ENCODE measurements around the gene SCG3.

Gene SCG3

DNA sequence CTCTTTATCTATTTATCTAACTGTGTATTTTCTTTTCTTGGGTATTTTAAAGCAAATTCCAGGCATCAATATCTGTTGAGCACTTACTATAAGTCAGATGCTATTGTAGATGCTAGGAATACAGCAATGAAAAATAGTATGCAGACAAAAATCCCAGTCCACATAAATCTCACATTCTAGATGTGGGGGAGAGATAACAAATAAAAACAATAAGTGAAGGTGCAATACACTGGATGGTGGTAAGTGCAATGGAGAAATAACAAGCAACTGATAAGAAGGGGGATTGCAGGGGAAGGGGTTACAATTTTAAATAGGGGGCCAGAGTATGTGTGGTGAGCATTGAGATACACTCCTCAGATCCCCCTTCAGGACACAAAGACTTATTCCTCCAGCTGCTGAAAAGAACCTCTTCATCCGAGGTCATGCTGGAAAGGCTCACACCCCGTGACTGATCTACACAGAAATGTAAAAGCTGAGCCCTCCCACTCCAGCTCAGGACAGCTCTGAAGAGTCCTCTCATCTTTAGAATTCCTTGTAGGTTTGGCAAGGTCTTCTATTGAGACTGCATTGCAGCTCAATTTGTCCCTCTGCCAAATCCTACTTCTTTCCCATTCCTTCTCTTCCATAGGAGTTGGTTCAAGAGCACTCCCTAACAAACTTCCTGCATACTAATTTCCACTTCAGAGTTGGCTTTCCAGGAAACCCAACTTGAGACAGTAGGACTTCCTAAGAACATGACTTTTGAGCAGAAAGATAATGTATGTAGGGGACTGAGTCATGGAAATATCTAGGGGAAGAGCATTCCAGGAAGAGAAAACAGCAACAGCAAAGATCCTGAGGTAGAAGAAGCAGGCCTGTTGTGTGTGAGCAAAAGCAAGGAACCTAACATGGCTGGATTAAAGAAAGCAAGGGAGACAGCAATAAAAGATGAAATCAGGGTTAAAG lies 8.1 kb upstream of the SCG3 start:
- no peak for DNase-seq (ENCODE audit: low spot score)
- no peak overlapping the region for H3K27ac ChIP-seq (replicated peaks; ENCODE audit: low read length)
- no peak overlapping the region for H3K4me3 ChIP-seq (ENCODE audit: low read length in 2 of 2)
- H3K79me1 ChIP-seq (ENCODE audit: low read depth, low read length) = no peaks in the 10 kb centered on the region
- H3K14ac ChIP-seq (ENCODE audit: low read length) = no peak overlapping the region
- H4K8ac ChIP-seq (ENCODE audit: low read depth, low read length) = no peak overlapping the region
- no CpG with 5 or more reads among the region's 2 CpGs for WGBS, 2 donors (ENCODE audit: extremely low coverage in 2 of 2, insufficient read length in 2 of 2, insufficient replicate concordance in 1 of 2)
- no peak overlapping the region for H3K4ac ChIP-seq (ENCODE audit: low read length)
- no peaks in the 10 kb centered on the region for H3K9me3 ChIP-seq (replicated peaks in 1 of 2; ENCODE audit: control insufficient read depth in 2 of 2, insufficient read depth in 1 of 2, low read depth in 1 of 2, low read length in 2 of 2)
- no peak overlapping the region for H2BK15ac ChIP-seq (ENCODE audit: low read length)
- peaks cover 2% of the 10 kb centered on the region in 2 donors for H3K4me1 ChIP-seq (ENCODE audit: control insufficient read depth in 2 of 2, insufficient read depth in 1 of 2, low read depth in 1 of 2, low read length in 2 of 2)
- H2AFZ ChIP-seq (ENCODE audit: low read length) = no peak overlapping the region
- H2BK5ac ChIP-seq (ENCODE audit: low read length) = no peak overlapping the region
- H3K27me3 ChIP-seq (ENCODE audit: control insufficient read depth in 3 of 3, insufficient read depth in 3 of 3, low read depth in 1 of 3, low read length in 3 of 3) = peaks cover 0 to 8% (median 0%) of the 10 kb centered on the region in 3 experiments
- no peak overlapping the region for H3K23ac ChIP-seq (ENCODE audit: low read depth, low read length, poor library complexity)
- no peaks in the 10 kb centered on the region for H3K36me3 ChIP-seq (replicated peaks in 1 of 2; ENCODE audit: control insufficient read depth in 2 of 2, insufficient read depth in 2 of 2, low read length in 2 of 2)
- no peak overlapping the region for H2AK5ac ChIP-seq (ENCODE audit: low read depth, low read length)
- no peak overlapping the region for H3K4me2 ChIP-seq (ENCODE audit: insufficient read depth, low read length, poor library complexity, severe bottlenecking)
- H2BK120ac ChIP-seq (ENCODE audit: low read depth, low read length) = no peak overlapping the region
- H2BK12ac ChIP-seq (ENCODE audit: low read length) = no peak overlapping the region
- H3K9ac ChIP-seq (ENCODE audit: low read depth, low read length, poor library complexity) = no peak overlapping the region
- H4K91ac ChIP-seq (ENCODE audit: low read depth, low read length, poor library complexity) = no peak overlapping the region
- no peak overlapping the region for H3K18ac ChIP-seq (ENCODE audit: low read length)

DNA sequence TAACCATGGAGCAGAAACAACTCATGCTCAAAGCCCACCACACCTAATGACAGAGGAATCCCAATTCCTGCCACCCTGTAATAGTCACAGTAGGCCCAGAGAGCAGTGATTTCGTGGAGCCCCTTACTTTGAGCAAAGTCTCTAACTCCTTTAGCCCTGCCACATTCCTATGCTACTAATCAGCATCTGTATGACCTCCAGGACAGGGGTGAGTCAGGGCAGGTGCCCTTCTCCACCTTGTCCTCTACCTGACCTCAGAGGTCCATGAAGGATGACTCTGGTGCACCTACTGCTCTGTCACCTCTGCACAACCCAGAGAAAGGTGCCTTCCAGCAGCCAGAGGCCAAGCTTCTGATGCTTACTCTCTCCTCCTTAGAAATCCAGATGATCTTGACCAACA lies 6.1 kb upstream of the SCG3 start:
- H2BK120ac ChIP-seq (ENCODE audit: low read depth, low read length) = no peak overlapping the region
- H3K4me3 ChIP-seq (ENCODE audit: low read length in 2 of 2) = peak overlapping the region in 1 of 2 donors; percentile 52
- DNase-seq (ENCODE audit: low spot score) = no peak
- peaks cover 0 to 8% (median 0%) of the 10 kb centered on the region in 3 experiments for H3K27me3 ChIP-seq (ENCODE audit: control insufficient read depth in 3 of 3, insufficient read depth in 3 of 3, low read depth in 1 of 3, low read length in 3 of 3)
- H3K9me3 ChIP-seq (replicated peaks in 1 of 2; ENCODE audit: control insufficient read depth in 2 of 2, insufficient read depth in 1 of 2, low read depth in 1 of 2, low read length in 2 of 2) = no peaks in the 10 kb centered on the region
- H2BK15ac ChIP-seq (ENCODE audit: low read length) = no peak overlapping the region
- WGBS, 2 donors (ENCODE audit: extremely low coverage in 2 of 2, insufficient read length in 2 of 2, insufficient replicate concordance in 1 of 2) = no CpG with 5 or more reads among the region's 1 CpG
- H3K4me2 ChIP-seq (ENCODE audit: insufficient read depth, low read length, poor library complexity, severe bottlenecking) = no peak overlapping the region
- no peak overlapping the region for H3K23ac ChIP-seq (ENCODE audit: low read depth, low read length, poor library complexity)
- no peak overlapping the region for H3K4ac ChIP-seq (ENCODE audit: low read length)
- H3K4me1 ChIP-seq (ENCODE audit: control insufficient read depth in 2 of 2, insufficient read depth in 1 of 2, low read depth in 1 of 2, low read length in 2 of 2) = peaks cover 2% of the 10 kb centered on the region in 2 donors
- H3K9ac ChIP-seq (ENCODE audit: low read depth, low read length, poor library complexity) = no peak overlapping the region
- no peak overlapping the region for H3K27ac ChIP-seq (replicated peaks; ENCODE audit: low read length)
- no peaks in the 10 kb centered on the region for H3K79me1 ChIP-seq (ENCODE audit: low read depth, low read length)
- H4K8ac ChIP-seq (ENCODE audit: low read depth, low read length) = no peak overlapping the region
- H2AFZ ChIP-seq (ENCODE audit: low read length) = no peak overlapping the region
- H3K14ac ChIP-seq (ENCODE audit: low read length) = no peak overlapping the region
- no peak overlapping the region for H2BK5ac ChIP-seq (ENCODE audit: low read length)
- no peak overlapping the region for H3K18ac ChIP-seq (ENCODE audit: low read length)
- no peaks in the 10 kb centered on the region for H3K36me3 ChIP-seq (replicated peaks in 1 of 2; ENCODE audit: control insufficient read depth in 2 of 2, insufficient read depth in 2 of 2, low read length in 2 of 2)
- H2BK12ac ChIP-seq (ENCODE audit: low read length) = no peak overlapping the region
- H4K91ac ChIP-seq (ENCODE audit: low read depth, low read length, poor library complexity) = no peak overlapping the region
- no peak overlapping the region for H2AK5ac ChIP-seq (ENCODE audit: low read depth, low read length)

DNA sequence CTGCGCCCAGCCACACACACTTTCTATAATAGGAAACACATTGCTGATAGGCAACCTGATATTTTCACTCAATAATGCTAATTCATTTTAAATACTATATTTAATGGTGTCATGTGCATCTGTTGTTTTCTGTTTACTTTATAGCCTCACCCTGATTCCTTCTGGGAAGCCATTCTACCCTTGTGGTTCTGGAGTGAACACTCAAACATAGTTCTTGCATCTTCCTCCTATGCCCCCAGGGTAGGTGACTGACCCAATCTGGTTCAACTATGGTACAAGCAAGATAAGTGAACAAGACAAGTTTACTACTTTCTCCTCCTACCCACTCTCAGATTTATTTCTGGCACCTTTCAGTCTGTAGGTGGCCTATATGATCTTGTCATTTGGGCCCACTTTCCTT lies 4.3 kb upstream of the SCG3 start:
- no peak overlapping the region for H3K4me3 ChIP-seq (ENCODE audit: low read length in 2 of 2)
- no peak overlapping the region for H2BK15ac ChIP-seq (ENCODE audit: low read length)
- H3K27me3 ChIP-seq (ENCODE audit: control insufficient read depth in 3 of 3, insufficient read depth in 3 of 3, low read depth in 1 of 3, low read length in 3 of 3) = peaks cover 0 to 8% (median 2%) of the 10 kb centered on the region in 3 experiments
- no peak for DNase-seq (ENCODE audit: low spot score)
- H2BK120ac ChIP-seq (ENCODE audit: low read depth, low read length) = no peak overlapping the region
- H3K79me1 ChIP-seq (ENCODE audit: low read depth, low read length) = no peaks in the 10 kb centered on the region
- H3K36me3 ChIP-seq (replicated peaks in 1 of 2; ENCODE audit: control insufficient read depth in 2 of 2, insufficient read depth in 2 of 2, low read length in 2 of 2) = no peaks in the 10 kb centered on the region
- H3K14ac ChIP-seq (ENCODE audit: low read length) = no peak overlapping the region
- no peak overlapping the region for H2AFZ ChIP-seq (ENCODE audit: low read length)
- no peak overlapping the region for H4K8ac ChIP-seq (ENCODE audit: low read depth, low read length)
- no peak overlapping the region for H3K27ac ChIP-seq (replicated peaks; ENCODE audit: low read length)
- no peak overlapping the region for H4K91ac ChIP-seq (ENCODE audit: low read depth, low read length, poor library complexity)
- no peak overlapping the region for H3K18ac ChIP-seq (ENCODE audit: low read length)
- H3K9ac ChIP-seq (ENCODE audit: low read depth, low read length, poor library complexity) = no peak overlapping the region
- WGBS, 2 donors (ENCODE audit: extremely low coverage in 2 of 2, insufficient read length in 2 of 2, insufficient replicate concordance in 1 of 2) = no CpG with 5 or more reads among the region's 1 CpG
- no peak overlapping the region for H2BK5ac ChIP-seq (ENCODE audit: low read length)
- no peak overlapping the region for H3K23ac ChIP-seq (ENCODE audit: low read depth, low read length, poor library complexity)
- H3K4me2 ChIP-seq (ENCODE audit: insufficient read depth, low read length, poor library complexity, severe bottlenecking) = no peak overlapping the region
- no peak overlapping the region for H2AK5ac ChIP-seq (ENCODE audit: low read depth, low read length)
- no peak overlapping the region for H2BK12ac ChIP-seq (ENCODE audit: low read length)
- no peak overlapping the region for H3K4ac ChIP-seq (ENCODE audit: low read length)
- H3K9me3 ChIP-seq (replicated peaks in 1 of 2; ENCODE audit: control insufficient read depth in 2 of 2, insufficient read depth in 1 of 2, low read depth in 1 of 2, low read length in 2 of 2) = no peaks in the 10 kb centered on the region
- peaks cover under 1 to 6% of the 10 kb centered on the region in 2 donors for H3K4me1 ChIP-seq (ENCODE audit: control insufficient read depth in 2 of 2, insufficient read depth in 1 of 2, low read depth in 1 of 2, low read length in 2 of 2)

DNA sequence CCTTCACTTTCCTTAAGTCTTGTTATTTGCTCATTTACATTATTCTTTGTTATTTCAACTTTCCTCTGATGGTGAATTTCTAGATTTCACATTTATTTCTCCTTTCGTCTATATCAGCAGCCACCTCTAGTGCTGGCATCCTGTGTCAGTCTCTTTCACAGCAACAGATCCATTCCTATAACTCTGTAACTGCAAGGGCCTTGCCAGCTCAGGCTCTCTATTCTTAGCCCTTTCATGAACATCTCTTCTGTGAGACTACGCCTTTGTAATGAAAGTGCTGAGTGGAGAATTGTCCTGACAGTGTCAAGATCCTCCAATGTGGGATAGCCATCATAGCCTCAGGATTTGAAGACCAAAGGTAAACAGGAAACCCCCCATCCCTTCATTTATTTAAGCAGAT lies 3.9 kb upstream of the SCG3 start:
- no CpG with 5 or more reads among the region's 2 CpGs for WGBS, 2 donors (ENCODE audit: extremely low coverage in 2 of 2, insufficient read length in 2 of 2, insufficient replicate concordance in 1 of 2)

More for the DNA sequence above, 3.9 kb upstream of the SCG3 start:
- Histone ChIP-seq H2BK15ac (ENCODE audit: low read length) (no peak overlapping the region), H2BK12ac (ENCODE audit: low read length) (no peak overlapping the region), H3K27me3 (ENCODE audit: control insufficient read depth in 3 of 3, insufficient read depth in 3 of 3, low read depth in 1 of 3, low read length in 3 of 3) (peaks cover 0 to 8% (median 2%) of the 10 kb centered on the region in 3 experiments), H3K27ac (replicated peaks; ENCODE audit: low read length) (no peak overlapping the region), H2AFZ (ENCODE audit: low read length) (no peak overlapping the region), H3K23ac (ENCODE audit: low read depth, low read length, poor library complexity) (no peak overlapping the region), H2AK5ac (ENCODE audit: low read depth, low read length) (no peak overlapping the region), H2BK5ac (ENCODE audit: low read length) (no peak overlapping the region), H3K4ac (ENCODE audit: low read length) (no peak overlapping the region), H4K91ac (ENCODE audit: low read depth, low read length, poor library complexity) (no peak overlapping the region), H3K4me2 (ENCODE audit: insufficient read depth, low read length, poor library complexity, severe bottlenecking) (no peak overlapping the region), H4K8ac (ENCODE audit: low read depth, low read length) (no peak overlapping the region), H3K9me3 (replicated peaks in 1 of 2; ENCODE audit: control insufficient read depth in 2 of 2, insufficient read depth in 1 of 2, low read depth in 1 of 2, low read length in 2 of 2) (no peaks in the 10 kb centered on the region), H3K4me3 (ENCODE audit: low read length in 2 of 2) (no peak overlapping the region), H3K9ac (ENCODE audit: low read depth, low read length, poor library complexity) (no peak overlapping the region), H3K18ac (ENCODE audit: low read length) (no peak overlapping the region), H3K4me1 (ENCODE audit: control insufficient read depth in 2 of 2, insufficient read depth in 1 of 2, low read depth in 1 of 2, low read length in 2 of 2) (peaks cover 0 to 5% of the 10 kb centered on the region in 2 donors), H3K14ac (ENCODE audit: low read length) (no peak overlapping the region), H3K79me1 (ENCODE audit: low read depth, low read length) (no peaks in the 10 kb centered on the region), H3K36me3 (replicated peaks in 1 of 2; ENCODE audit: control insufficient read depth in 2 of 2, insufficient read depth in 2 of 2, low read length in 2 of 2) (no peaks in the 10 kb centered on the region), H2BK120ac (ENCODE audit: low read depth, low read length) (no peak overlapping the region)
- no peak for DNase-seq (ENCODE audit: low spot score)
